ENCODE measurements around the gene DCX.

DNA sequence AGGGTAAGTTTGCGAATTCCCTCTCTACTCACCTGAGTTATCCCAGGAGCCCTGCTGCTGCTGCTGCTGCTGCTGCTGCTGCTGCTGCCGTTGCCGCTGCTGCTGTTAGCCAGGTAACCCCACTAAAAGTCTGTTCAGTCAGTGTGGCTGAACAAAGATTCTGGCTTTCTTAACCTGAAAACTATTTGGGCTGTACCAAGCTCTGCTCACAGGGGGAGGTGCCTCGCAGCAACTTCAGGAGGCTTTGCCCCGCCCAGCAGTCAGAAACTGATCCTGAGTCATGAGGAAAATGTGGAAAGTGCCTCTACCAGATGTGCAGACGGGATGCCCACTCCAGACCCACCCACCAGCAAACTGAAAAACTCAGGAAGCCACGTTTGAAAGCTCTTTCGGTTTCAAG lies 141.7 kb downstream of the DCX start, which contains the start of gene CAPN6:
- TF ChIP-seq PAX5 (IDR thresholded peaks at IDR 0.05; ENCODE audit: insufficient read depth, low read length, severe bottlenecking): no peak
- TF ChIP-seq POLR2AphosphoS5 (IDR thresholded peaks at IDR 0.05; ENCODE audit: low read depth, low read length): no peak
- no peak for TF ChIP-seq TAF1 (IDR thresholded peaks at IDR 0.05; ENCODE audit: low read depth, low read length)
- TF ChIP-seq POLR2A (IDR thresholded peaks at IDR 0.05; ENCODE audit: low read depth, low read length): no peak
